Hepatocyte (in vitro differentiated cells): ENCODE data around the gene ATP5PB. TPM values are rescaled to one million over a fixed set of nuclear protein-coding genes. Genes with fewer than 3 reads are reported as not detected.

Source experiments
- DNase-seq: peaks from one replicate; pipeline ENCODE4 v3.0.0-alpha.2; 2016; ENCODE audit warnings: low spot score
- H2AFZ ChIP-seq: fragments of 200-600 bp; sonication (generic); 2 replicates; pipeline ENCODE4 v1.6.0; 2016; ENCODE audit warnings: antibody characterized with exemption, mild to moderate bottlenecking
- H3K27ac ChIP-seq: fragments of 200-600 bp; sonication (generic); 2 replicates; pipeline ENCODE4 v1.5.1; 2016; ENCODE audit warnings: mild to moderate bottlenecking
- H3K27me3 ChIP-seq: fragments of 200-600 bp; sonication (generic); 2 replicates; pipeline ENCODE4 v1.6.1; 2016
- H3K36me3 ChIP-seq: fragments of 200-600 bp; sonication (generic); replicated peaks from 2 replicates; pipeline ENCODE4 v1.5.1; 2016; ENCODE audit warnings: low read depth; ENCODE audit not compliant: insufficient read depth
- H3K4me1 ChIP-seq: fragments of 200-600 bp; sonication (generic); 2 replicates; pipeline ENCODE4 v1.5.1; 2016; ENCODE audit warnings: mild to moderate bottlenecking, moderate library complexity; ENCODE audit not compliant: insufficient read depth
- H3K4me2 ChIP-seq: fragments of 200-600 bp; sonication (generic); 2 replicates; pipeline ENCODE4 v1.6.0; 2016
- H3K4me3 ChIP-seq: fragments of 200-600 bp; sonication (generic); 2 replicates; pipeline ENCODE4 v1.5.1; 2016; ENCODE audit warnings: mild to moderate bottlenecking
- H3K79me2 ChIP-seq: fragments of 200-600 bp; sonication (generic); 2 replicates; pipeline ENCODE4 v1.6.0; 2017; ENCODE audit warnings: mild to moderate bottlenecking
- H3K9me2 ChIP-seq: fragments of 200-600 bp; sonication (generic); replicated peaks from 2 replicates; pipeline ENCODE4 v1.6.0; 2017; ENCODE audit warnings: mild to moderate bottlenecking; ENCODE audit not compliant: insufficient read depth
- H3K9me3 ChIP-seq: fragments of 200-600 bp; sonication (generic); 2 replicates; pipeline ENCODE4 v1.5.1; 2016; ENCODE audit warnings: low read depth, mild to moderate bottlenecking
- H4K20me1 ChIP-seq: fragments of 200-600 bp; sonication (generic); 2 replicates; pipeline ENCODE4 v1.6.0; 2016; ENCODE audit warnings: mild to moderate bottlenecking; ENCODE audit not compliant: insufficient read depth, poor library complexity, severe bottlenecking
- EZH2 ChIP-seq: fragments of 200-600 bp; sonication (generic); IDR thresholded peaks from 2 replicates; pipeline ENCODE4 v1.6.1; 2016; ENCODE audit warnings: antibody characterized with exemption, mild to moderate bottlenecking, borderline replicate concordance
- EZH2phosphoT487 ChIP-seq: fragments of 200-600 bp; sonication (generic); IDR thresholded peaks from one replicate; pipeline ENCODE4 v1.6.1; 2018; ENCODE audit warnings: antibody characterized with exemption, mild to moderate bottlenecking, low read depth, moderate library complexity; ENCODE audit not compliant: unreplicated experiment, severe bottlenecking
- WGBS: methylation state at CpG from one replicate; pipeline ENCODE4 v1.1.6; 2016; ENCODE audit warnings: low lambda C conversion rate; ENCODE audit errors: missing lambda C conversion rate; 5-methylcytosine and 5-hydroxymethylcytosine counted together
- polyA plus RNA-seq: library from polyadenylated mRNA; unstranded; fragments of >200 nt; fragmentation: Nextera tagmentation; extraction: Ambion mirVana; gene quantifications from 2 replicates; pipeline ENCODE4 v1.2.1, GENCODE V29; 2016
- total RNA-seq: library from RNA; depleted of rRNA; stranded (reverse); fragments of >200 nt; gene quantifications from 2 replicates; pipeline ENCODE4 v1.2.3, GENCODE V29; 2014
- TF ChIP-seq, protein P1 (sequence below): fragments of 200-600 bp; sonication (generic); IDR thresholded peaks from 2 replicates; pipeline ENCODE4 v1.5.1; 2016; ENCODE audit warnings: antibody characterized with exemption, mild to moderate bottlenecking; ENCODE audit not compliant: poor library complexity

Gene ATP5PB
- total and polyA plus RNA-seq, 2 experiments from 2014 or later: 309 to 320 TPM

DNA sequence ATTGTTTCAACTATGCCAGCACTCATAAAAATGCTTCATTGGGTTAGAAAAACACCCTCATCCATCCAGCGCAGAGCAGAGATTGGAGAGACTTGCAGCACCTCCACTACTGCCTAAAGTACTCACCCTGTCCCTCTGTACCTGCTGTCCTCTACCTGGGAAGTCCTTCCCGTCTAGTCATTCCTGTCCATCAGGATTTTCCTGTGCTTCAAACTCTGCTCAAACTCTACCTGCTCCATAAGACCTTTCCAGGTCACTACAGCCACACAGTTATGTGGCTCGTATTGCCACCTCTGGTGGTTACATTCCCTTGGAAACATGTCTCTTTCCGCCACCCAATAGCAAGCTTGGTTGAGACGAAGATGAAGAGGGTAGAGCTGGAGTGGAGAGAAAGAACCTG, 28.9 kb upstream of the ATP5PB start:
- H3K9me2 ChIP-seq: no peaks in the 10 kb centered on the region
- H4K20me1 ChIP-seq: no peaks in the 10 kb centered on the region
- no peak overlapping the region for H2AFZ ChIP-seq
- no peak for DNase-seq
- H3K27ac ChIP-seq: no peak overlapping the region
- H3K9me3 ChIP-seq: no peaks in the 10 kb centered on the region
- H3K79me2 ChIP-seq: no peaks in the 10 kb centered on the region
- H3K4me1 ChIP-seq: peaks cover 16% of the 10 kb centered on the region
- TF ChIP-seq, protein P1, sequence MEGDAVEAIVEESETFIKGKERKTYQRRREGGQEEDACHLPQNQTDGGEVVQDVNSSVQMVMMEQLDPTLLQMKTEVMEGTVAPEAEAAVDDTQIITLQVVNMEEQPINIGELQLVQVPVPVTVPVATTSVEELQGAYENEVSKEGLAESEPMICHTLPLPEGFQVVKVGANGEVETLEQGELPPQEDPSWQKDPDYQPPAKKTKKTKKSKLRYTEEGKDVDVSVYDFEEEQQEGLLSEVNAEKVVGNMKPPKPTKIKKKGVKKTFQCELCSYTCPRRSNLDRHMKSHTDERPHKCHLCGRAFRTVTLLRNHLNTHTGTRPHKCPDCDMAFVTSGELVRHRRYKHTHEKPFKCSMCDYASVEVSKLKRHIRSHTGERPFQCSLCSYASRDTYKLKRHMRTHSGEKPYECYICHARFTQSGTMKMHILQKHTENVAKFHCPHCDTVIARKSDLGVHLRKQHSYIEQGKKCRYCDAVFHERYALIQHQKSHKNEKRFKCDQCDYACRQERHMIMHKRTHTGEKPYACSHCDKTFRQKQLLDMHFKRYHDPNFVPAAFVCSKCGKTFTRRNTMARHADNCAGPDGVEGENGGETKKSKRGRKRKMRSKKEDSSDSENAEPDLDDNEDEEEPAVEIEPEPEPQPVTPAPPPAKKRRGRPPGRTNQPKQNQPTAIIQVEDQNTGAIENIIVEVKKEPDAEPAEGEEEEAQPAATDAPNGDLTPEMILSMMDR: no peak
- TF ChIP-seq EZH2 (no peak), EZH2phosphoT487 (no peak)
- no peak overlapping the region for H3K4me3 ChIP-seq
- 79% methylated on average over 5 of the region's 5 CpGs for WGBS
- no peak overlapping the region for H3K4me2 ChIP-seq
- no peaks in the 10 kb centered on the region for H3K36me3 ChIP-seq
- no peaks in the 10 kb centered on the region for H3K27me3 ChIP-seq

DNA sequence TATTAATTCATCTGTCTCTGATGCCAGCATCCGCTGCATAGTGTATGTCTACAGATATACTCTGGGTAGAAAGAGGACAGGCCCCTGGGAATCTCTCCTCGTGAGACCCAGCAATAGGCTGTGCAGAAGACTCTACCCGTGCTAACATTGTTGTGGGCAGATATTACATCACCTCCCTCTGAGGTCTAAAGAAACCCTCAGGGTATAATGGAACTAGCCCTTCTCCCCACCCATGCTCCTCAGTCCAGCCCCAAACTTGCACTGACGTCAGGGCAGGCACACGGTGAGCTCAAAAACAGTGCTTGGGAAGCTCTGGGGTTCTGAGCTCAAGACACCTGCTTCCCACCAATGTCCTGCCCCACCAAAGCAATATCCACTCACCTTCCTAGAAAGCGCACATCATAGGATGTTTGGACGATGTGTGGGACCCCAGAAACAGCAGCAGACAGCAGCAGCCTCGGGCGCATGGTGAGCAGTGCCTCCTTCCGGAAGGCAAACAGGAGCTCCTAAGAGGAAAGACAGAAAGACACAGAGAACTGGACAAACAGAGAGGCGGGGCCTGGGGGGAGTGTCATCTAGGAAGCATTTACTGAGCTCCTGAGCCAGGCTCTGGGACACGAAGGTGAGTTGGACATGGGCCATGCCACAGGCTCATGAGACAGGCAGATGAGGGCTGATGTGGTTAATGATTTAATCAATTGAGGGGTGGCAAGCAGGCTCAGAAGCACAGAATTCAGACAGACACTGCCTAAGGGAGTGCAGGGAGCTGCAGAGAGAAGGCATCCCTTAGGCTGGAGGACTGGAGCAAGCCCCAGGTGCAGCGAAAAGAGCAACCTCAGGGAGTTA, 26.5 kb upstream of the ATP5PB start:
- Histone ChIP-seq H3K79me2 (no peaks in the 10 kb centered on the region), H3K4me1 (peaks cover 8% of the 10 kb centered on the region), H3K27ac (peak overlapping the region; percentile 73), H3K9me2 (no peaks in the 10 kb centered on the region), H4K20me1 (no peaks in the 10 kb centered on the region), H3K27me3 (no peaks in the 10 kb centered on the region), H3K9me3 (no peaks in the 10 kb centered on the region), H3K4me3 (no peak overlapping the region), H2AFZ (no peak overlapping the region), H3K36me3 (no peaks in the 10 kb centered on the region), H3K4me2 (peak overlapping the region; percentile 60)
- DNase-seq: peak; percentile 68
- TF ChIP-seq, protein P1: peak; percentile 9
- TF ChIP-seq EZH2phosphoT487: no peak
- 72% methylated on average over 13 of the region's 13 CpGs for WGBS

DNA sequence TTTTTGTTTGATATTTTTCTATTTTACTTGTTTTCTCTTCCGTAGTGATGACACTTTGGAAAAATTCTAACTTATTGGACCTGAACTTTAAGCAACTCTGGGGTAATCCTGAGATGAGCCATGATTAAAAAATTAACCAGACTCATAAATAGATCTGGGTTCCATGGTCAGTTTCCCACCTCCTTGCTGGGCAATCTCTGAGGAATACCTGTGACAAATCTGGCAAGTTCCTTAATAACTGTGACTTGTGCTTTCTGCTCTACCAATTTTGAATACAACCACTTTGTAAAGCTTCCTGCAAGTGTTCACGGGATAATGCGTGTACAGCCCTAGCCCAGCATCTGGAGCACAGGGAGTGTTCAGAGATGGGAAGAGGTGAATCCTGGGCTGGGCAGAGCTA, 25.0 kb upstream of the ATP5PB start:
- no peak overlapping the region for H2AFZ ChIP-seq
- H4K20me1 ChIP-seq: no peaks in the 10 kb centered on the region
- no peak for DNase-seq
- no peak overlapping the region for H3K27ac ChIP-seq
- H3K4me1 ChIP-seq: no peaks in the 10 kb centered on the region
- no peaks in the 10 kb centered on the region for H3K36me3 ChIP-seq
- no peaks in the 10 kb centered on the region for H3K9me2 ChIP-seq
- no peak overlapping the region for H3K4me2 ChIP-seq
- no peak overlapping the region for H3K4me3 ChIP-seq
- 93% methylated on average over 3 of the region's 3 CpGs for WGBS
- TF ChIP-seq EZH2 (no peak), EZH2phosphoT487 (no peak)
- TF ChIP-seq, protein P1: no peak
- H3K9me3 ChIP-seq: no peaks in the 10 kb centered on the region
- H3K27me3 ChIP-seq: no peaks in the 10 kb centered on the region
- no peaks in the 10 kb centered on the region for H3K79me2 ChIP-seq
